GM21576 (cell line): ENCODE data around the gene LRRC42.
"Not testable (repeated sequence)": the region's sequence is repeated elsewhere in the genome, so short reads cannot be mapped to it uniquely, and the experiment has no call there.

Experiments used
- ATAC-seq: cut with Tn5 transposase; IDR thresholded peaks from one replicate; pipeline ENCODE4 v1.9.1; 2021; ENCODE audit warnings: mild to moderate bottlenecking, moderate library complexity; ENCODE audit not compliant: unreplicated experiment

LRRC42 gene

GRCh38 chr1:54002544-54003248 lies 56.5 kb downstream of the LRRC42 start:
- ATAC-seq: no peak

GRCh38 chr1:54003249-54003646 lies 57.1 kb downstream of the LRRC42 start:
- ATAC-seq: no peak

- not testable (repeated sequence) for ATAC-seq
Observed at GRCh38 chr1:54003750-54004480, 57.8 kb downstream of the LRRC42 start.

GRCh38 chr1:54004481-54005049 lies 58.4 kb downstream of the LRRC42 start:
- ATAC-seq: no peak

GRCh38 chr1:54006508-54006907 lies 60.4 kb downstream of the LRRC42 start:
- ATAC-seq: no peak

- no peak for ATAC-seq
Observed at GRCh38 chr1:54007613-54008012, 61.5 kb downstream of the LRRC42 start.

GRCh38 chr1:54008876-54009275 lies 62.7 kb downstream of the LRRC42 start:
- no peak for ATAC-seq

- ATAC-seq: no peak
Observed at GRCh38 chr1:54009406-54009805, 63.3 kb downstream of the LRRC42 start.

GRCh38 chr1:54010415-54011117 lies 64.4 kb downstream of the LRRC42 start:
- no peak for ATAC-seq

GRCh38 chr1:54011316-54012007 lies 65.3 kb downstream of the LRRC42 start:
- no peak for ATAC-seq

- ATAC-seq: no peak
Observed at GRCh38 chr1:54012008-54012325, 65.8 kb downstream of the LRRC42 start.

GRCh38 chr1:54012863-54013262 lies 66.7 kb downstream of the LRRC42 start:
- no peak for ATAC-seq

GRCh38 chr1:54013393-54014008 lies 67.4 kb downstream of the LRRC42 start:
- ATAC-seq: no peak

GRCh38 chr1:54014009-54014629 lies 68.0 kb downstream of the LRRC42 start:
- ATAC-seq: no peak

- no peak for ATAC-seq
Observed at GRCh38 chr1:54016343-54017282, 70.5 kb downstream of the LRRC42 start.
